Activated CD8-positive, alpha-beta T cell treated with anti-CD3 and anti-CD28 coated beads for 36 hours (primary cell): ENCODE measurements around the gene TRAK1. TPM values are rescaled to one million over a fixed set of nuclear protein-coding genes. Genes with fewer than 3 reads are reported as not detected.

Source experiments
- ATAC-seq: fragments of 200-7000 bp; cut with Tn5 transposase; one replicate; pipeline ENCODE4 v1.10.0; 2021; ENCODE audit warnings: mild to moderate bottlenecking, moderate library complexity
- CTCF ChIA-PET: fragments of 350-600 bp; sonication (Branson Sonifier 250); formaldehyde crosslinking; loops from one replicate; lab custom pipeline; 2021; ENCODE audit warnings: antibody characterized with exemption; lab: Charles Lee
- POLR2A ChIA-PET: fragments of 350-600 bp; sonication (Branson Sonifier 250); formaldehyde crosslinking; loops from one replicate; lab custom pipeline; 2021; ENCODE audit warnings: antibody characterized with exemption; lab: Charles Lee
- DNase-seq: peaks from one replicate; pipeline ENCODE4 v3.0.0-alpha.2; 2020
- H3K27ac Mint-ChIP-seq: one replicate; pipeline ENCODE4 v1.8.0; 2021; ENCODE audit warnings: mild to moderate bottlenecking, mixed read lengths
- H3K27me3 Mint-ChIP-seq: one replicate; pipeline ENCODE4 v1.8.0; 2021; ENCODE audit warnings: mixed read lengths
- H3K36me3 Mint-ChIP-seq: one replicate; pipeline ENCODE4 v1.8.0; 2021; ENCODE audit warnings: low read depth, mixed read lengths
- H3K4me1 Mint-ChIP-seq: one replicate; pipeline ENCODE4 v1.8.0; 2021; ENCODE audit warnings: low read depth, mixed read lengths
- H3K4me3 Mint-ChIP-seq: one replicate; pipeline ENCODE4 v1.8.0; 2021; ENCODE audit warnings: mild to moderate bottlenecking, moderate library complexity, mixed read lengths
- H3K9me3 Mint-ChIP-seq: one replicate; pipeline ENCODE4 v1.8.0; 2021; ENCODE audit warnings: mixed read lengths
- intact Hi-C: fragments of 100-400 bp; cut with micrococcal nuclease; formaldehyde crosslinking; loops from one replicate; pipeline ENCODE4 v1.10.0; 2022
- total RNA-seq, 2 experiments: library from RNA; stranded (reverse); gene quantifications; one replicate each; pipeline ENCODE4 v1.2.3, GENCODE V29; 2021
- TF ChIP-seq, protein P1 (sequence below): fragments of 200-600 bp; IDR thresholded peaks from one replicate; pipeline ENCODE4 v1.8.0; 2022; ENCODE audit warnings: antibody characterized with exemption, mild to moderate bottlenecking

The TRAK1 gene
- total RNA-seq, 2 experiments from 2014 or later, result 24.1 to 24.3 TPM

DNA sequence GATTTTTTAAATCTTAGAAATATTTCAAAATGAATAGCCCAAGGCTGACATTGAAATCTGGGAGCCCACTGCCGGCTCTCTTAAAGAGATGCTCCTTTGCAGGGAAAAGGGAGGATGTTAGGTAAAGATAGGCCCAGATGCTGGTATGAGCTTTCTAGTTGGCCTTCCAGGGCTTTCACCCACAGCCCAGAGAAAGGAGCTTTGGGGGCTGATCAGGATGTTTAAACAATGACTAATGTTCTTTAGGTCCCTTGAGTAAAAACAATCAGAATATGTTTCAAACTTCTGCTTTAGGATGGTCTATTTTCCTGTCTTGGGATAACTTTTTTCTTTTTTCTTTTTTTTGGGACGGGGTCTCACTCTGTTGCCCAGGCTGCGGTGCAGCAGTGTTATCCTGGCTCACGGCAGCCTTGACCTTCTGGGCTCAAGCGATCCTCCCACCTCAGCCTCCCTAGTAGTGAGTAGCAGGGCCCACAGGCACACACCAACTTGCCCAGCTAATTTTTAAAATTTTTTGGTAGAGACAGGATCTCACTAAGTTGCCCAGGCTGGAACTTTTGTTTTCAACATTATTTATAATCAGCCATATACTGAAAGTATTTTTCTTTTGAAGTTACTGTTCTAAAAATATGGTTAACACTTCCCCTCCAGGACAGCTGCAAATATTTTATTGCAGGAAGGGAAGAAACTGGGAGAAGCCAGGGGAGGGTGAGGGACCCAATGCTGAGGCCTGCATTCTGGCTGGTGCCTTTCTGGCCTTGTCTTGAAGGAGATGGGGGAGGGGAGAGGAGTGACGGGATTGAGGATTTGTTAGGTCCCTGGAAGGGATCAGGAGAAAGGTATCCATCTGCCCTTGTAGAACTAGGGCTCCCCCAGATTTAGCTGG is 70.1 kb downstream of the TRAK1 start:
- Mint-ChIP-seq H3K36me3 (no peaks in the 10 kb centered on the region), H3K27me3 (no peaks in the 10 kb centered on the region), H3K27ac (no peak overlapping the region), H3K4me3 (no peak overlapping the region), H3K4me1 (peaks cover 29% of the 10 kb centered on the region), H3K9me3 (no peaks in the 10 kb centered on the region)
- DNase-seq (no peak), ATAC-seq (no peak)
- intact Hi-C loops, result no loop called here
- POLR2A ChIA-PET, result no interaction called here
- CTCF ChIA-PET, result interaction anchor here (1.9 kb wide), 1 partner anchor 30 kb away, joined by 9 read pairs; no protein-coding TSS in a partner anchor
- TF ChIP-seq, protein P1, sequence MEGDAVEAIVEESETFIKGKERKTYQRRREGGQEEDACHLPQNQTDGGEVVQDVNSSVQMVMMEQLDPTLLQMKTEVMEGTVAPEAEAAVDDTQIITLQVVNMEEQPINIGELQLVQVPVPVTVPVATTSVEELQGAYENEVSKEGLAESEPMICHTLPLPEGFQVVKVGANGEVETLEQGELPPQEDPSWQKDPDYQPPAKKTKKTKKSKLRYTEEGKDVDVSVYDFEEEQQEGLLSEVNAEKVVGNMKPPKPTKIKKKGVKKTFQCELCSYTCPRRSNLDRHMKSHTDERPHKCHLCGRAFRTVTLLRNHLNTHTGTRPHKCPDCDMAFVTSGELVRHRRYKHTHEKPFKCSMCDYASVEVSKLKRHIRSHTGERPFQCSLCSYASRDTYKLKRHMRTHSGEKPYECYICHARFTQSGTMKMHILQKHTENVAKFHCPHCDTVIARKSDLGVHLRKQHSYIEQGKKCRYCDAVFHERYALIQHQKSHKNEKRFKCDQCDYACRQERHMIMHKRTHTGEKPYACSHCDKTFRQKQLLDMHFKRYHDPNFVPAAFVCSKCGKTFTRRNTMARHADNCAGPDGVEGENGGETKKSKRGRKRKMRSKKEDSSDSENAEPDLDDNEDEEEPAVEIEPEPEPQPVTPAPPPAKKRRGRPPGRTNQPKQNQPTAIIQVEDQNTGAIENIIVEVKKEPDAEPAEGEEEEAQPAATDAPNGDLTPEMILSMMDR, result no peak

DNA sequence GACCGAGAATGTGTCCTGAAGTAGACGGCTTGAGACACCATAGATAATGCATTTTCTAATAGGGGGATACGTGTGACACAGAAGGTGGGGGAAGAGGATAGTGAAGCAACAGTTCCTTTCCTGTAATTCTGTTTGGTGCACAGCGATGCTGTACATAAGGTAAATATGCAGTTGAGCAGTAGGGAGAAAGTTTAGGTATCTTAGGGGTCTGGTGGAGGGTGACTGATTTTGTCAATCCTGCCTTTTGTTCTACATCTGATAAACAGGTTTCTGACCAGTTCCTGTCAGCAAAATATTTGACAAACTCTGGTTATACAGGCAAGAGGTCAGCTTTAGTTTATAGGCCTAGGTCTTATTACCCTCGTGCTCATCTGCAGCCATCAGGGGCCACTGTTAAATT is 71.3 kb downstream of the TRAK1 start:
- DNase-seq (no peak), ATAC-seq (no peak)
- Mint-ChIP-seq H3K27me3 (no peaks in the 10 kb centered on the region), H3K27ac (no peak overlapping the region), H3K9me3 (no peaks in the 10 kb centered on the region), H3K4me1 (peaks cover 29% of the 10 kb centered on the region), H3K36me3 (no peaks in the 10 kb centered on the region), H3K4me3 (no peak overlapping the region)
- intact Hi-C loops, result no loop called here
- TF ChIP-seq, protein P1, result no peak
- CTCF ChIA-PET, result interaction anchor here (1.9 kb wide), 1 partner anchor 28 kb away, joined by 9 read pairs; no protein-coding TSS in a partner anchor
- POLR2A ChIA-PET, result no interaction called here

DNA sequence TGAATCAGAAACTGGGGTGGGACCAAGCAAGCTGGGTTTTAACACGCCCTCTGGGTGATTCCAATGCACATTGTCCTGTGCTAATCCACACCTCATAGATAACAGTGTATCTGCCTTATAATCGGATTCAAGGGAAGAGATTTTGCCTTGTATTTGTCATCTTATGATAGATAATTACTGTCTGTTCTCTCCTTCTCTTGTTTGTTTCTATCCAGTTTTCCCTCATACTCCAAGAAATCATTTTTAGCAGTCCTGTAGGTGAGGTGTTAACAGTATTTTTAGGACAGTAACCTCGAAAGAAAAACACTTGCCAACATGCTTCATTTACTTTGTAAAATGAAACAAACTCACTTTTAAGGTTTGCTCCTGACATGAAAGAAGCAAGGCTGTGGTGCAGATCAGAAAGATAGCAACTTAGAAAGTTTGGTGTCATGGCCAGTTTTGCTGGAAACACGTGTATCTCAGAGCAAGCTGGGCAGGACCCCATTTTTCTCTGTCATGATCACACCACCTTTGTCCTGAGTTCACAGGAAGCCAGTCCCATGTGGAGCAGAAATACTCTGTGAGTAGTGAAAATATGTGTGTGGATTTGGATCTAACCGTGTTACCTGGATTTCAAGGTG is 72.6 kb downstream of the TRAK1 start:
- ChIA-PET POLR2A (interaction anchor here (0.6 kb wide), 1 partner anchor 24 kb away, joined by 3 read pairs; no protein-coding TSS in a partner anchor), CTCF (no interaction called here)
- H3K27me3 Mint-ChIP-seq, result no peaks in the 10 kb centered on the region
- TF ChIP-seq, protein P1, result no peak
- H3K4me3 Mint-ChIP-seq, result no peak overlapping the region
- no peak for DNase-seq
- H3K27ac Mint-ChIP-seq, result no peak overlapping the region
- no peaks in the 10 kb centered on the region for H3K9me3 Mint-ChIP-seq
- H3K36me3 Mint-ChIP-seq, result no peaks in the 10 kb centered on the region
- H3K4me1 Mint-ChIP-seq, result peaks cover 24% of the 10 kb centered on the region
- ATAC-seq, result no peak
- intact Hi-C loops, result no loop called here

DNA sequence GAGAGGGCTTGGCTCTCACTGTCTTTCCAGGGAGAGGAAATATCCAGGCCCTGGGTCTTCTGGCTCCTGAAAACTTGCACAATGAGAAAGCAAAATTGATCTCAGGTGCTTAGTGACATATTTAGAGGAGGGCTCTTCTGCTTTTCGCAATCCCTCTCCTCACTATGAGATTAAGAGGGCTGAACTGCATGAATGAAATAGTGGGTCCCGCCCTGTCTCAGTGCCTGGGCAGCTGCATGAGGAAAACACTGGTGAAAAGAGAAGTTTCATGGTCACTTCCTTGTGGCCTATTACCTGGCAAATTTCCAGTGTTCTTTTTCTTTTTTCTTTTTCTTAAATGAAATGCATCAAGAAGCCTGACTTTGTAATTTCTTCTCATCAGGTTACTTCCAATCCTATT is 73.5 kb downstream of the TRAK1 start:
- ATAC-seq, result no peak
- Mint-ChIP-seq H3K4me3 (no peak overlapping the region), H3K4me1 (peaks cover 16% of the 10 kb centered on the region), H3K36me3 (no peaks in the 10 kb centered on the region), H3K9me3 (no peaks in the 10 kb centered on the region), H3K27me3 (no peaks in the 10 kb centered on the region), H3K27ac (no peak overlapping the region)
- TF ChIP-seq, protein P1, result no peak
- ChIA-PET CTCF (no interaction called here), POLR2A (no interaction called here)
- no peak for DNase-seq
- intact Hi-C loops, result no loop called here

DNA sequence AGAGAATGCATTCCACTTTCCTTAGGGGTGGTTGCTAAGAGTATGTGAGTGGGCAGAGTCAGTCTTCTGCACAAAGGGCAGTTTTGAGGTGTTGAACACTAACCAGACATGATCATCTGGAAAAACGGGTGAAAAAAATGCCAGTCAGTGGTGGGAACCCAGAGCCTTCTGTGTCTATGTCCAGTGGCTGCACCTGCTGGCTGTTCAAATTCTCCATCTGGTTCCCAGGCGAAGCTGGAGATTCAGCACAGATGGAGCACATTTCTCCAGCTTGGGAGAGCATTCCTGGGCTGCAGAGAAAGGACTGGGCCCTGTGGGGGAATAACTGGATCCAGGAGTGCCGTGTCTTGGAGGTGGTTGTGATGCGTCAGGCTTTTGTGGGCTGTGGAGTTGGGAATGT is 74.1 kb downstream of the TRAK1 start:
- POLR2A ChIA-PET, result interaction anchor here (0.7 kb wide), 1 partner anchor 523 kb away, joined by 3 read pairs; no protein-coding TSS in a partner anchor
- DNase-seq (no peak), ATAC-seq (no peak)
- intact Hi-C loops, result no loop called here
- H3K9me3 Mint-ChIP-seq, result no peaks in the 10 kb centered on the region
- TF ChIP-seq, protein P1, result no peak
- CTCF ChIA-PET, result no interaction called here
- no peak overlapping the region for H3K4me3 Mint-ChIP-seq
- peaks cover 15% of the 10 kb centered on the region for H3K4me1 Mint-ChIP-seq
- H3K36me3 Mint-ChIP-seq, result no peaks in the 10 kb centered on the region
- no peaks in the 10 kb centered on the region for H3K27me3 Mint-ChIP-seq
- H3K27ac Mint-ChIP-seq, result no peak overlapping the region
